ENCODE measurements around the gene MRPS25. TPM values are rescaled to one million over a fixed set of nuclear protein-coding genes. Genes with fewer than 3 reads are reported as not detected.

The MRPS25 gene
- total RNA-seq (2022; extraction: Qiagen RNA extraction), result 45.1 to 63.6 TPM (median 55.6 TPM) in 5 replicates

GRCh38 chr3:15064835-15065549, at the start of gene MRPS25:
MRPS25 (minus strand) TSS chr3:15065315; CDS start chr3:15065194, 121 bp downstream.

GRCh38 chr3:15098503-15099363, 33.6 kb upstream of the MRPS25 start, which contains the start of gene RBSN:
RBSN (minus strand) TSS chr3:15099148; CDS start chr3:15096120, 3,028 bp downstream.

Other genes with a start within 250 kb of the MRPS25 start
- gene FGD5, start 246.4 kb downstream of the MRPS25 start, total RNA-seq (2022; extraction: Qiagen RNA extraction), result 0.02 to 0.03 TPM (median 0.02 TPM) in 3 of 5 replicates, not detected in the others
- gene NR2C2, start 117.7 kb downstream of the MRPS25 start, total RNA-seq (2022; extraction: Qiagen RNA extraction), result 11.2 to 20.6 TPM (median 17.0 TPM) in 5 replicates
- gene RBSN, start 33.8 kb upstream of the MRPS25 start, total RNA-seq (2022; extraction: Qiagen RNA extraction), result 8.7 to 11.2 TPM (median 10.0 TPM) in 5 replicates
- 18.7 to 29.0 TPM (median 21.2 TPM) in 5 replicates for gene CAPN7, start 140.9 kb upstream of the MRPS25 start, total RNA-seq (2022; extraction: Qiagen RNA extraction)